Measurements from ENCODE around the gene LEUTX. TPM values are rescaled to one million over a fixed set of nuclear protein-coding genes. Genes with fewer than 3 reads are reported as not detected.
"Not testable (repeated sequence)": the region's sequence is repeated elsewhere in the genome, so short reads cannot be mapped to it uniquely, and the experiment has no call there.

Gene LEUTX
- total RNA-seq, 2 donors from 2014 or later: not detected

DNA sequence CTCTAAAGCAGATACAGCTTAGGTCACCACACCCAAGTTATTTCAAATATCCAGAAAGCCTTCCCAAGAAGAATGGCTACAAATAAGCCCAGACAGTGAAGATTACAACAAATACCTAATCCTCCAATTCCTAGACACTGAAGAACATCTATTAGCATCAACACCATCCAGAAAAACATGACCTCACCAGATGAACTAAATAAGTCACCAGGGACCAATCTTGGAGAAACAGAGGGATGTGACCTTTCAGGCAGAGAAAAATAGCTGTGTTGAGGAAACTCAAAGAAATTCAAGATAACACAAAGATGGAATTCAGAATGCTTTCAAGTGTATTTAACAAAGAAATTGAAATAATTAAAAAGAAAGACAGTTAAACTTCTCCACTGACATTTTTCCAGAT, 25.9 kb upstream of the LEUTX start:
- ATAC-seq (no peak), DNase-seq (no peak)
- Mint-ChIP-seq H3K36me3 (ENCODE audit: low read depth) (no peaks in the 10 kb centered on the region), H3K4me1 (no peaks in the 10 kb centered on the region), H3K27me3 (peaks cover 35% of the 10 kb centered on the region), H3K4me3 (no peak overlapping the region), H3K27ac (no peak overlapping the region)
- no peaks in the 10 kb centered on the region for H3K9me3 ChIP-seq (ENCODE audit: control insufficient read depth, low read length, poor library complexity, severe bottlenecking)

DNA sequence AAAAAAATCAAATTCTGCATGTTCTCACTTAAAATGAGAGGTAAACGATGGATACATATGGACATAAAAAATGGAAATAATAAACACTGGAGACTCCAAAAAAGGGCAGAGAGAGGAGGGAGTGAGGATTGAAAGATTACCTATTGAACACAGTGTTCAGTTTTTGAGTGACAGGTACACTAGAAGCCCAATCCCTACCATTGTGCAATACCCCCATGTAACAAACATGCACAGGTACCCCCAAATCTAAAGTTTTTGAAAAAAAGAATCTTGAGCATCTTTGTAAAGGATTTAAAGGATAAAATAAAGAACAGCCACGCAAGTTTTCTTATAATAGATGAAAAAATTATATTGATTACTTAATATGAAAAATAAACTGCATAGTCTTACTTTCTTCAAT, 24.1 kb upstream of the LEUTX start:
- Mint-ChIP-seq H3K4me3 (no peak overlapping the region), H3K36me3 (ENCODE audit: low read depth) (peaks cover 2% of the 10 kb centered on the region), H3K27ac (no peak overlapping the region), H3K27me3 (peaks cover 29% of the 10 kb centered on the region), H3K4me1 (no peaks in the 10 kb centered on the region)
- DNase-seq (no peak), ATAC-seq (no peak)
- no peaks in the 10 kb centered on the region for H3K9me3 ChIP-seq (ENCODE audit: control insufficient read depth, low read length, poor library complexity, severe bottlenecking)

DNA sequence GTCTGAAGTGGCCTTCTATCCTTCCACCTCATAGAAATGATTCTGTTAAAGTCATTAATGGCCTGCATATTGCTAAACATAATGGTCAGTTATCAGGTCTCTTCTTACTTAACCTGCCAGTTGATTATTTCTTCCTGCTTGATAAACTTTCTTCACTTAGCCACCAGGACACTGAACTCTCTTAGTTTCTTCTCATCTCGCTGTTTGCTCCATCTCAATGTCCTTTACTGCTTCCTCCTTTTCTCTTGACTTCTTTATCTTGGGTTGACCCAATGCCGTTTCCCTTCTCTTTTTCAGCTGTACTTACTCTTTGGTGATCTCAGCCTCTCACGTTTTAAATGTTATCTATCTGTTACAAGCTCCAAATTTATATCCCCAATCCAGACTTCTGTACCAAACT, 23.7 kb upstream of the LEUTX start:
- H3K9me3 ChIP-seq (ENCODE audit: control insufficient read depth, low read length, poor library complexity, severe bottlenecking): no peaks in the 10 kb centered on the region
- H3K4me3 Mint-ChIP-seq: no peak overlapping the region
- H3K27ac Mint-ChIP-seq: no peak overlapping the region
- peaks cover 29% of the 10 kb centered on the region for H3K27me3 Mint-ChIP-seq
- peaks cover 2% of the 10 kb centered on the region for H3K36me3 Mint-ChIP-seq (ENCODE audit: low read depth)
- ATAC-seq (no peak), DNase-seq (no peak)
- H3K4me1 Mint-ChIP-seq: no peaks in the 10 kb centered on the region

DNA sequence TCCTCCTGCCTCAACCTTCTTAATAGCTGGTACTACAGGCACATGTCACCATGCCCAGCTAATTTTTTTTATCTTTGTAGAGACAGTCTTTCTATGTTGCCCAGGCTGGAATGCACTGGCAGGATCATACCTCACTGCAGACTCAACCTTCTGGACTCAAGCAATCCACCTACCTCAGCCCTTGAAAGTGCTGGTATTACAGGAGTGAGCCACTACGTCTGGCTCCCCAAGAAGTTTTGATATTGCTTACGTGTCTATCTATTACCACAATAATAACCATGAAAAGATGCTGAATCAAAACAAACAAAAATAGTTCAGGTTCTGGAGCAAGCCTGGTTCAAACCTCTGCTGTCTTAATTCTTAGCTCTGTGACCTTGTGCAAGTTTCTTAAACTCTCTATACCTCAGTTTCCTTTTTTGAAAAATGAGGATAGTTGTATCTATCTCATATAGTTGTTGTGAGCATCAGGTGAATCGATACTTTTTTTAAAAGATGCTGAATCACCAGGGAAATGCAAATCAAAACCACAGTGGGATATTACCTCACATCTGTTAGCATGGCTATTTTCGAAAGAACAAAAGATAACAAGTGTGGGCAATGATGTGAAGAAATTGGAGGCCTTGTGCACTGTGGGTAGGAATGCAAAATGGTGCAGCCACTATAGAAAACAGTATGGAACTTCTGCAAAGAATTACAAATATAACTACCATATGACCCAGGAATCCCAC, 19.0 kb upstream of the LEUTX start:
- Mint-ChIP-seq H3K27ac (no peak overlapping the region), H3K36me3 (ENCODE audit: low read depth) (peaks cover 2% of the 10 kb centered on the region), H3K27me3 (peaks cover under 1% of the 10 kb centered on the region), H3K4me1 (no peaks in the 10 kb centered on the region), H3K4me3 (no peak overlapping the region)
- ATAC-seq (no peak), DNase-seq (no peak)
- H3K9me3 ChIP-seq (ENCODE audit: control insufficient read depth, low read length, poor library complexity, severe bottlenecking): no peaks in the 10 kb centered on the region

DNA sequence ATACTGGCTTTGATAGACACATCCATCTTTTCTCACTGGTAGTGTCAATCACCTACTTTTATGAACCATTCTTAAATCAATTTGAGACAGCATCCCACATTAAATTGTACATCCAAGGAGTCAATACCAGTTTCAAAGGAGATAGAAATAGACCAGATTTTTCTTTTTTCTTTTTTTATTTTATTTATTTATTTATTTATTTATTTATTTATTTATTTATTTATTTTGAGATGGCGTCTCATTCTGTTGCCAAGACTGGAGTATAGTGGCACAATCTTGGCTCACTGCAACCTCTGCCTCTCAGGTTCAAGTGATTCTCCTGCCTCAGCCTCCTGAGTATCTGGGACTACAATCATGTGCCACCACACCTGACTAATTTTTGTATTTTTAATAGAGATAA, 16.8 kb upstream of the LEUTX start:
- H3K4me1 Mint-ChIP-seq; DNase-seq; H3K9me3 ChIP-seq (ENCODE audit: control insufficient read depth, low read length, poor library complexity, severe bottlenecking); H3K27me3 Mint-ChIP-seq; H3K36me3 Mint-ChIP-seq (ENCODE audit: low read depth); H3K27ac Mint-ChIP-seq; H3K4me3 Mint-ChIP-seq; ATAC-seq: not testable (repeated sequence)

DNA sequence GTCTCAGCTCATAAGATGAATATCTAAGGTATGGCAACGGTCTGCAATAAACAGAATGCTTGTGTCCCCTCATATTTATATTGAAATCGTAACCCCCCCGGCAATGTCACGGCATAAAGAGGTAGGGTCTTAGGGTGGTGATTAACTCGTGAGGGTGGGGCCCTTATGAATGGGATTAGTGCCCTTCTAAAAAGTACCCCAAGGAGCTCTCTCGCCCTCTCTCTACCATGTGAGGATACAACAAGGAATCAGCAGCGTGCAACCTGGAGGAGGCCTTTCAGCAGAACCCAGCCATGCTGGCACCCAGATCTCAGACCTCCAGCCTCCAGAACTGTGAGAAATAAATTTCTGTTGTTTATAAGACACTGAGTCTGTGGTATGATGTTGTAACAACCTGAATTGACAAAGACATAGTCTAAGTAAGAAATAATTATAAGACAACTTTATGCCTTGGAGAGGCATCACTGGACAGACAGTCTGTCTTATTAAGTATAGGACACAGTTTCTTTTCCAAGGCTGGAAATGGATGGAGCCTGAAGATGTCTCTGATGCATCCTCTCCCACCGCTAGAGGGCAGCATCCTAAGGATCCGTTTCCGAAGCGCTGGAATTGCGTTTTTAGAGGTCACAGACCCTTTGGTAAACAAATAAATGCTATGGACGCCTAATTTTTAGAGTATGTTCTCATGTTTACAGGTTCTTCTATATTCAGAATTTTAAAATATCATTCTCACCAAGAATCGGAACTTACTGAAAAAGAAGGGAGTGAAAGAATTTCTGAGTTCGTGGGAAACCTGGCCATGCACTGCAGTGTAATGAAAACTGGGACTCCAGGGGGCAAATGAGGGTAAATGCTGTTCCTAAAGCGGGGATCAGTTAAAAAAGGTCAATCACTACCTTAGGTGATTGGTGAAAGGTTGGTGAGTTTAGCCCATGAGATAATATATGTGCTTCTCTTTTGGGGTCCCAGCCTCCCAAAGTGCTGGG, 13.3 kb upstream of the LEUTX start:
- Mint-ChIP-seq H3K4me1 (no peaks in the 10 kb centered on the region), H3K27me3 (peaks cover 7% of the 10 kb centered on the region), H3K36me3 (ENCODE audit: low read depth) (no peaks in the 10 kb centered on the region), H3K27ac (no peak overlapping the region), H3K4me3 (no peak overlapping the region)
- H3K9me3 ChIP-seq (ENCODE audit: control insufficient read depth, low read length, poor library complexity, severe bottlenecking): no peaks in the 10 kb centered on the region
- DNase-seq (peak in 2 of 3 donors; percentile 15), ATAC-seq (no peak)

DNA sequence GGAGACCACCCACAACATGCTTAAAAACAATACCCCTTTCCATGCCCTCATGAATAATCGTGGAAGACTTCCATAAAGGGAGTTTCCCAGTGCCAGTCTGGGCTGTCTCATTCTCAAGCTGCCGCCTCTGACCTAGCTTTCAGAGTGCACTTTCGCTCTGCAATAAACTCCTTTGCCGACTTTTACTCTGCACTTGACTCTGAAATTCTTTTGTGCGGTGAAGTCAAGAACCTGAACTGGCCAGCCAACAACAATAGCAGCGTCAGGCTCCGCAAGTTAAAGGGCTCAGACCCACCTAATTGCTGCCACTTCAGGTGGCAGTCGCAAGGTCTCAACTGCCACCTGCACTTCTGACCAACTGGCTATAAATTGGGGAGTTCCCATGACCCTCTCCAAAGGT, 10.3 kb upstream of the LEUTX start:
- H3K9me3 ChIP-seq (ENCODE audit: control insufficient read depth, low read length, poor library complexity, severe bottlenecking): no peaks in the 10 kb centered on the region
- Mint-ChIP-seq H3K27me3 (peaks cover 25% of the 10 kb centered on the region), H3K27ac (no peak overlapping the region), H3K4me1 (no peaks in the 10 kb centered on the region), H3K4me3 (no peak overlapping the region), H3K36me3 (ENCODE audit: low read depth) (no peaks in the 10 kb centered on the region)
- no peak for ATAC-seq
- no peak for DNase-seq

DNA sequence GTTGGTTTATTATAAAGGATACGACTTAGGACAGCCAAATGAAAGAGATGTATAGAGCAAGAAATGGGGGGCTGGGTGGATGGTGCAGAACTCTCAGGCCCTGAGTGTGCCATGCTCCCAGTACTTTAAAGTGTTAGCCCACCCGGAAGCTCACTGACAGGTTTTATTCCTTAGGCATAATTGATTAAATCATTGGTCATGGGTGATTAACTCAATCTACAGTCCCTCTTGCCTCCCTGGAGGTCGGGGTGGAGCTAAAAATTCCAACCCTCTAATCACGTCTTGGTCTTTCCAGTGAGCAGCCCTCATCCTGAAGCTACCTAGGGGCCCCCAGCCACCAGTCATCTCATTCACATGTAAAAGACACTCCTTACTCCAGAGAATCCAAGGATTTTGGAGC, 9.9 kb upstream of the LEUTX start:
- DNase-seq (no peak), ATAC-seq (no peak)
- Mint-ChIP-seq H3K27me3 (peaks cover 25% of the 10 kb centered on the region), H3K4me3 (no peak overlapping the region), H3K36me3 (ENCODE audit: low read depth) (no peaks in the 10 kb centered on the region), H3K27ac (no peak overlapping the region), H3K4me1 (no peaks in the 10 kb centered on the region)
- H3K9me3 ChIP-seq (ENCODE audit: control insufficient read depth, low read length, poor library complexity, severe bottlenecking): no peaks in the 10 kb centered on the region

DNA sequence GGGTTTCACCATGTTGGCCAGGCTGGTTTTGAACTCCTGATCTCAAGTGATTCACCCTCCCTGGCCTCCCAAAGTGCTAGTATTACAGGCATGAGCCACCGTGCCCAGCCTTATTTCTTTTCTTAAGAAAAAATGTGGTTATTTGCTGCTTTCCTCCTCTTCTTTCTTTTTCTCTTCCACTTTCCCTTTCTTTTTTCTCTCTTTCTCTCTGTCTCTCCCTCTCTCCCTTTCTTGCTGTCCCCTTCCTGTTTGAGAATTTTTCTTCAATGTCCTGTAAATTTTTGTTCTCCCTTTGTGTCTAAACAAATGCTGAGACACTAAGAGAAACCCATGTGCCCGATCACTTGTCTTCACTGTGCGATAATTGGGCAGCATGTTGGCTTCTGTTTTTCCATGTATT, 2.2 kb downstream of the LEUTX start:
- Mint-ChIP-seq H3K27me3 (peaks cover 68% of the 10 kb centered on the region), H3K27ac (no peak overlapping the region), H3K4me3 (no peak overlapping the region), H3K4me1 (peaks cover 3% of the 10 kb centered on the region), H3K36me3 (ENCODE audit: low read depth) (peaks cover 7% of the 10 kb centered on the region)
- no peak for ATAC-seq
- DNase-seq: no peak
- H3K9me3 ChIP-seq (ENCODE audit: control insufficient read depth, low read length, poor library complexity, severe bottlenecking): no peaks in the 10 kb centered on the region

DNA sequence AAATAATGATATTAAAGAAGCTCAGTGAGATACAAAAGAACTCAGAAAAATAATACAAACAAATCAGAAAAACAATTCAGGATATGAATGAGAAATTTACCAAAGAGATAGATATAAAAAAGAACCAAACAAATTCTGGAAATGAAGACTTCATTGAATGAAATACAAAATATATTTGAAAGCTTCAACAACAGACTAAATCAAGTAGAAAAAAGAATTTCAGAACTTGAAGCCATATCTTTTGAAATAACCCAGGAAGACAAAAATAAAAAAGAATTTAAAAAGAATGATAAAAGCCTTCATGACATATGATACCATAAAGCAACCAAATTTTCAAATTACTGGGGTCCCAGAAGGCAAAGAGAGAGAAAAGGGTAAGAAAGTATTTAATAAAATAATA, 9.6 kb downstream of the LEUTX start:
- peaks cover 4% of the 10 kb centered on the region for H3K4me1 Mint-ChIP-seq
- no peak overlapping the region for H3K27ac Mint-ChIP-seq
- no peak overlapping the region for H3K4me3 Mint-ChIP-seq
- no peak for ATAC-seq
- no peak for DNase-seq
- H3K27me3 Mint-ChIP-seq: peaks cover 31% of the 10 kb centered on the region
- peaks cover 5% of the 10 kb centered on the region for H3K36me3 Mint-ChIP-seq (ENCODE audit: low read depth)
- H3K9me3 ChIP-seq (ENCODE audit: control insufficient read depth, low read length, poor library complexity, severe bottlenecking): no peaks in the 10 kb centered on the region

DNA sequence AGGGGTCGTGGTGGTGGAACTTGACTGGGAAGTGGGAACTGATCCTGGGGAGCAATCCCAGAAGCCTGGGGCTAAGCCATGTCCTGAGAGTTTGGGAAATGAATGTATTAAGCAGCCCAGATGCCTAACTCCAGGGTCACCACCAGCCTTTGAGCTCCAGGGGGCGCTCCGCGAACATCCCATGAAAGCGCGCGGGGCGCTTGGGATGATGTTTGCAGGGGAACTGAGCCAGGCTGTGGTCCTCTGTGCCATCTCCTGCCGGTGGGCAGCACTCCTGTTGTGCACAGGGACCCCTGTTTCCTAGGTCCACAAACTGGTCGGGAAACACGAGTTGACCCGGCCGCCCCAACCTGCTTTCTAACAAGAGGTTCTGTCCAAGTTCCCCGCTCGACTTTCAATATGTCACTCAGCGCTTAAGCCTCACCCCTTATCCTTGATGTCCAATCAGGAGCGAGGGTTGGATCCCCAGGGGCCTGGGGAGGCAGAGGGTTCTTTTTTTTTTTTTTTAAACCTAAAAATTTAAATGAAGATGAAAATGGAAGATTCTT, 14.4 kb downstream of the LEUTX start:
- H3K27me3 Mint-ChIP-seq: peaks cover 16% of the 10 kb centered on the region
- peak; percentile 96 for ATAC-seq
- peak overlapping the region; percentile 80 for H3K4me3 Mint-ChIP-seq
- H3K36me3 Mint-ChIP-seq (ENCODE audit: low read depth): no peaks in the 10 kb centered on the region
- no peaks in the 10 kb centered on the region for H3K9me3 ChIP-seq (ENCODE audit: control insufficient read depth, low read length, poor library complexity, severe bottlenecking)
- H3K27ac Mint-ChIP-seq: peak overlapping the region; percentile 6
- peak; percentile 54 to 63 (median 58) for DNase-seq
- H3K4me1 Mint-ChIP-seq: peaks cover 4% of the 10 kb centered on the region

DNA sequence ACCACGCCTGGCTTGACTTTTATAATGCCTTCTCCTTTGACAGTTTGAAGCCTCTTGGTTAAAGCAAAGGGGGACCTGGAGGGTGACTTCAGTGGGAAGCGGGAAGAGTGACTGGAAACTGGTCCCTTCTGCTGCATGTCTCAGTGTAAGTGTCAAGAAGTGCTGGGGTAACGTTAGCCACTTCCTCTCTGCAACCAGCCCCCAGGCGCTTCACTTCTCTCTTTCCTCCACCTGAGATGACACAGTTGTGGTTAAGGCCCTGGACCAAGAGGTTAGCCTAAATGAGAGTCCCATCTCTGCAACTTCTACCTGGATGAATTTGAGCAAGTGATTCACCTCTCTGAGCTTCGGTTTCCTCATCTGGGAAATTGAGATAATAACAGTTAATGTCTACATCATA, 16.3 kb downstream of the LEUTX start:
- no peaks in the 10 kb centered on the region for H3K36me3 Mint-ChIP-seq (ENCODE audit: low read depth)
- H3K4me3 Mint-ChIP-seq: no peak overlapping the region
- H3K4me1 Mint-ChIP-seq: peaks cover 4% of the 10 kb centered on the region
- no peak overlapping the region for H3K27ac Mint-ChIP-seq
- DNase-seq: no peak
- no peaks in the 10 kb centered on the region for H3K9me3 ChIP-seq (ENCODE audit: control insufficient read depth, low read length, poor library complexity, severe bottlenecking)
- no peak for ATAC-seq
- peaks cover 16% of the 10 kb centered on the region for H3K27me3 Mint-ChIP-seq

DNA sequence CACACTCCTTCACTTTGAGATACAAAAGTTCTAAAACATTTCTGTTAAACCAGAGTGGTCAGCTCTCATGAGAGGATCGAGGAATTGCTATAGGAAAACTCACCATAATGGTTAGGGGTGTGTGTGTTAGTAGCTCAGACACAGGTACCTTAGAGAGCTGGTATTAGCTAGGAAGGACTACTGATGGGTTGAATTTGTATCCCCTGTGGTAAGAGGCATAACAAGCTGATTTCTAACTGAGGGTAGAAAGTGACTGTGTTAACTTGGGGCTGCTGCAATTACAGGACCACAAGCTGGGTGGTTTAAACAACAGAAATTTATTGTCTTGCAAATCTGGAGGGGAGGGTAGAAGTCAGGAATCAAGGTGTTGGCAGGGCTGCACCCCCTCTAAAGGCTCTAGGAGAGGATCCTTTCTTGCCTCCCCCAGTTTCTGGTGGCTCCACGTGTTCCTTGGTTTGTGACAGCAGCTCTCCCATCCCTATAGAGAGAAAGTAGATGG, 17.4 kb downstream of the LEUTX start:
- peaks cover 2% of the 10 kb centered on the region for H3K36me3 Mint-ChIP-seq (ENCODE audit: low read depth)
- no peak for DNase-seq

More for the DNA sequence above, 17.4 kb downstream of the LEUTX start:
- H3K4me1 Mint-ChIP-seq: peaks cover 4% of the 10 kb centered on the region
- no peak overlapping the region for H3K4me3 Mint-ChIP-seq
- no peak for ATAC-seq
- H3K27me3 Mint-ChIP-seq: peaks cover 21% of the 10 kb centered on the region
- no peaks in the 10 kb centered on the region for H3K9me3 ChIP-seq (ENCODE audit: control insufficient read depth, low read length, poor library complexity, severe bottlenecking)
- H3K27ac Mint-ChIP-seq: no peak overlapping the region

All from T-helper 17 cell (primary cell).